Kidney capillary endothelial cell (primary cell): ENCODE results near the gene NDUFB10.
"Not testable (repeated sequence)": the region's sequence is repeated elsewhere in the genome, so short reads cannot be mapped to it uniquely, and the experiment has no call there.

Experiments
- DNase-seq: peaks from one replicate; pipeline ENCODE4 v3.0.0-alpha.2; 2018; ENCODE audit warnings: low spot score

Gene NDUFB10

GRCh38 chr16:1946495-1947368, 12.6 kb upstream of the NDUFB10 start:
- DNase-seq: no peak

DNA sequence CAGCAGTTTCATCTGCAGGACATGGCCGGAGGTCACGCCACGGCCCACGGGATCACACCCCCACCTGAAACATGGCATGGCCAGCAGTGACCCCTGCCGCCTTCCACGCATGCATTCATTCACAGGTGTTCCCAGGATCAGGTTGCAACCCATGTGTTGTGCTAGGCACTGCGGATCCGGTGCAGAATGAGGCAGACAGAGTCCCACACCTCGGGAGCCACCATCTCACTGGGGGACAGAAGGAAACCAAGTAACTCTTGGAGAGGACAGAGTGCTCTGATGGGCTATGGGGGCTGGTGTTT, 12.0 kb upstream of the NDUFB10 start:
- DNase-seq: no peak

GRCh38 chr16:1949507-1949906, 9.8 kb upstream of the NDUFB10 start:
- no peak for DNase-seq

- no peak for DNase-seq
Measured at GRCh38 chr16:1950047-1950446, 9.3 kb upstream of the NDUFB10 start.

DNA sequence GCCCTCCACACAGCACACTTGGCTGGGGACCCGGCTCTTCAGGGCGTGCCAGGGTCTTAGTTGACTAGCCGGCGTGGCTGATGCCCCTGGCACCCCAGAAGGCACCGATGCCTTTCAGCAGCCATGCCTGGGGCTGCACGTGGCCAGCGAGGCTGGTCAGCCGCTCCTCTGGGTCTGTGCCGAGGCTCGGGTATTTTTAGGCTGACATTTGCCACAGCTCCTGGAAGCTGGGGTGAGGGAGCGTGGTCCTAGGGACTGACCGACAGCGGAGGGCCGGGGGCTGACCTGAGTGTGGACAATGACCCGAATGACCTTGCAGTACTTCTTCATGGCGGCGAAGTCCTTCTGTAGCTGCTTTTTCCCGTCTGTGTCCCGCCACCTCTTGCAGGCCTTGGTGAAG, 8.8 kb upstream of the NDUFB10 start:
- DNase-seq: no peak

DNA sequence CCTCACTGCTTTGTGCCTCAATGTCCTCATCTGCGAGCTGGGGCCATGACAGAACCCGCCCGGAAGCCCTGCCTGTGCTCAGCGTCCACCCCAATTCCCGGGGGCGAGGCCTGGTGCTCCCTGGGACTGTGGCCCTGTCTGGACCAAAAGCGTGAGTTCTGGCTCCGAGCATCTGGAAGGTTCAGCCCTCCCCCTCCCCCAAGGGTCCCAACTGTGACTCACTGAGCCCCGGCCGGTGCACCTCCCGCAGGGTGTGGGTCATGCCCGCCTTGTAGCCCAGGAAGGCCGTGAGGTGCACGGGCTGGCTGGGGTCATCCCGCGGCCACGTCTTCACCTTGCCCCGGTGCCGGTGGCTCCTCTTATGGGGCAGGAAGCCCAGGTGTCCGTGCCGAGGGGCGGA, 5.6 kb upstream of the NDUFB10 start:
- DNase-seq: no peak

DNA sequence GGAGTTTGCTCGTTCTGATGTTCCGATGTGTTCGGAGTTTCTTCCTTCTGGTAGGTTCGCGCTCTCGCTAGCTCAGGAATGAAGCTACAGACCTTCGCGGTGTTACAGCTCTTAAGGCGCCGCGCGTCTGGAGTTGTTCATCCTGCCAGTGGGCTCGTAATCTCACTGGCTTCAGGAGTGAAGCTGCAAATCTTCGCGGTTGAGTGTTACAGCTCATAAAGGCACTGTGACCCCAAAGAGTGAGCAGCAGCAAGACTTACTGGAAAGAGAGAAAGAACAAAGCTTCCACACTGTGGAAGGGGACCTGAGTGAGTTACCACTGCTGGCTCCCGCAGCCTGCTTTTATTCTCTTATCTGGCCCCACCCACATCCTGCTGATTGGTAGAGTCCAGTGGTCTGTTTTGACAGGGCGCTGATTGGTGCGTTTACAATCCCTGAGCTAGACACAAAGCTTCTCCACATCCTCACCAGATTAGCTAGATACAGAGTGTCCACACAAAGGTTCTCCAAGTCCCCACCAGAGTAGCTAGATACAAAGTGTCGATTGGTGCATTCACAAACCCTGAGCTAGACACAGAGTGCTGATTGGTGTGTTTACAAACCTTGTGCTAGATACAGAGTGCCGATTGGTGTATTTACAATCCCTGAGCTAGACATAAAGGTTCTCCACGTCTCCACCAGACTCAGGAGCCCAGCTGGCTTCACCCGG, 1.8 kb upstream of the NDUFB10 start:
- not testable (repeated sequence) for DNase-seq

- DNase-seq: not testable (repeated sequence)
Measured at GRCh38 chr16:1958143-1958491, 1.2 kb upstream of the NDUFB10 start.

GRCh38 chr16:1958715-1959268, 546 bp upstream of the NDUFB10 start:
- DNase-seq: no peak

DNA sequence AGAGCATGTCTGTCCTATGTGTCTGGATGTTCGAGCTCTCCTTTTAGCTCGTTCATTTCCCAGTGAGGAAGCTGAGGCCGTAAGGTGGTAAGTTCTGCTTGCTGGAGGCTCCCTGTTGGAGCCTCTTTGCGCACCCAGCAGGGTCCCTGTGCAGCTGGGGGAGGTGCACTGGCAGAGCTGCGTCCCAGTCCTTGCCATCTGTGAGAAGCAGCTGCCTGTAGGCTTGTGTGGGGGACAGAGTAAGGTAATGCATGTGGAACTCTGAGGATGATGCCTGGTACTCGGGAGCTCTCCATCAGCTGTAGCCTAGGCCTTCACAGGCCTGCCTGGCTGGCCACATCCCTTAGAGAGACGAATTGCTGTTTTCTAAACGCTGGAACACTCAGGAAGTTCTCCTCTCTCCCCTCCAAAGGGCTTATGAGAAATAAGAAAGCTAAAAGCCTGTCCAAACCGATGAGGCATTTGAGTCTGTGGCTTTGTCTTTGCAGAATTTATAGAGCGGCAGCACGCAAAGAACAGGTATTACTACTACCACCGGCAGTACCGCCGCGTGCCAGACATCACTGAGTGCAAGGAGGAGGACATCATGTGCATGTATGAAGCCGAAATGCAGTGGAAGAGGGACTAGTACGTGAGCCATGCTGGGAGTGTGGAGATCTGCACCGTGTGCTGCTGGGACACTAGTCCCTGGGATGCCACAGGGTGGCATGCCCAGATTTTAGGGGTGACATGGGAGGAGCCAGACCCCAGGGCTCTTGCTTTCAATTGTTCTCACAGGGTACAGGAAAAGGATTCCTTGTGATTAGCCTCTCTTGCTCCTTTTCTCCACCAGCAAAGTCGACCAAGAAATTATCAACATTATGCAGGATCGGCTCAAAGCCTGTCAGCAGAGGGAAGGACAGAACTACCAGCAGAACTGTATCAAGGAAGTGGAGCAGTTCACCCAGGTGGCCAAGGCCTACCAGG, 1.6 kb downstream of the NDUFB10 start:
- no peak for DNase-seq

- no peak for DNase-seq
Measured at GRCh38 chr16:1961651-1962067, 2.3 kb downstream of the NDUFB10 start.

DNA sequence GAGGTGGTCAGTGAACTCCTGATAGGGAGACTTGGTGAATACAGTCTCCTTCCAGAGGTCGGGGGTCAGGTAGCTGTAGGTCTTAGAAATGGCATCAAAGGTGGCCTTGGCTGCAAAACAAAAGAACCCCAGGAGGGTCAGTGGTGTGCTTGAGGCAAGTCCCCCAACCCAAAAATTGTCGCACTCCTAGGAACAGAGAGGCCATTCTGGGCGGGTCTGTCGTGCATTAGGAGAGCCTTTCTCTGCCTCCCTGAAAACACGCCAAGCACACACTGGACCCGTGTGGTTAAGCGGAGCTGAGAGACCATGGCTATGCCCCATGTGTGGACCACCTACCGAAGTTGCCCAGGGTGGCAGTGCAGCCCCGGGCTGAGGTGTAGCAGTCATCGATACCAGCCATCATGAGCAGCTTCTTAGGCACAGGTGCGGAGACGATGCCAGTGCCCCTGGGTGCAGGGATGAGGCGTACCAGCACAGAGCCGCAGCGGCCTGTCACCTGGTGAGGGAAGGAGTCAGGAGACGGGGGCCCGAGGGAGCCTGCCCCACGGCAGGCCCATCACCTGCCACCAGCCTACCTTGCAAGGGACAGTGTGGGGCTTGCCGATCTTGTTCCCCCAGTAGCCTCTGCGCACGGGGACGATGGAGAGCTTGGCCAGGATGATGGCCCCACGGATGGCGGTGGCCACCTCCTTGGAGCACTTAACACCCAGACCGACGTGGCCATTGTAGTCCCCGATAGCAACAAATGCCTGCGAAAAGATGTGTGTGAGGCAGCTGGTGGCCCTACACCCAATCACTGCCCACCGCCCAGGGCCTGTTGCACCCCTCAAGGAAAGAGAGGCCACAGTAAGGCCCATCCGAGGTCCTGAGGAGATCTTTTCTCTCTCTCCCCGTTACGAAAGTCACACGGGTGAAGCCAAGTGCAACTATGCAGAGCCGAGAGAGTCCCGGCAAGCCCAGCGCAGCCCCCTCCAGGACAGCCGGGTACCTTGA, 3.1 kb downstream of the NDUFB10 start:
- not testable (repeated sequence) for DNase-seq

DNA sequence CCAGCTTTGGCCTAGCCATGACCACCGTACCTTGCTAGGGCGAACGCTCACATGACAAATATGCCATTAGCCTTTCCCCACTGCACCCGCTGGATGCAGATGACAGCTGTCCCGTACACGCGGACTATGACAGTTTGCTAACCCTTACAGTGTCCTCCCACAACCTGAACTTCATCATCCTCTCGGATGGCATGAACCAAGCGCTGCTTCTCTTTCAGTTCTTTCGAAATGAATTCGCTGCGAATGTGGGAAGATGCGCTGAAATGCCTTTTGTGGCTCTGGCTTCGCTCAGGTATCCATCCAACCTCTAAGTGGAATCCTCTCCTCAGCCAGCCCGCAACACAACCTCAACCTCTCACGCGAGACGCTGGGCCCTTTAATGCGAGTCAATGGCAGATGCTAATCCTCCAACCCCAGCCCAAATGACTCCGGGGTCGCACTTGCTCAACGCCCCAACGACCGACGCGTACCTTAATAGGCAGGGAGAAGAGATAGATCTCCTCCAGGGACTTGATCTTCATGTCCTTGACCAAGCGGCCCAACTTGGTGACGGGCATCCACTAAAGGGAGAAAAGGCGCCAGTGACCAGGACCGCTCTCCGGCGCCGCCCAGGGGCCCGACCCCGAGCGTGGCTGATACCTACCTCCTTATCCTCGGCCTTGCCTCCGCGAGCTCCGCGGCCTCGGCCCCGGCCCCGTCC, 4.6 kb downstream of the NDUFB10 start:
- no peak for DNase-seq

DNA sequence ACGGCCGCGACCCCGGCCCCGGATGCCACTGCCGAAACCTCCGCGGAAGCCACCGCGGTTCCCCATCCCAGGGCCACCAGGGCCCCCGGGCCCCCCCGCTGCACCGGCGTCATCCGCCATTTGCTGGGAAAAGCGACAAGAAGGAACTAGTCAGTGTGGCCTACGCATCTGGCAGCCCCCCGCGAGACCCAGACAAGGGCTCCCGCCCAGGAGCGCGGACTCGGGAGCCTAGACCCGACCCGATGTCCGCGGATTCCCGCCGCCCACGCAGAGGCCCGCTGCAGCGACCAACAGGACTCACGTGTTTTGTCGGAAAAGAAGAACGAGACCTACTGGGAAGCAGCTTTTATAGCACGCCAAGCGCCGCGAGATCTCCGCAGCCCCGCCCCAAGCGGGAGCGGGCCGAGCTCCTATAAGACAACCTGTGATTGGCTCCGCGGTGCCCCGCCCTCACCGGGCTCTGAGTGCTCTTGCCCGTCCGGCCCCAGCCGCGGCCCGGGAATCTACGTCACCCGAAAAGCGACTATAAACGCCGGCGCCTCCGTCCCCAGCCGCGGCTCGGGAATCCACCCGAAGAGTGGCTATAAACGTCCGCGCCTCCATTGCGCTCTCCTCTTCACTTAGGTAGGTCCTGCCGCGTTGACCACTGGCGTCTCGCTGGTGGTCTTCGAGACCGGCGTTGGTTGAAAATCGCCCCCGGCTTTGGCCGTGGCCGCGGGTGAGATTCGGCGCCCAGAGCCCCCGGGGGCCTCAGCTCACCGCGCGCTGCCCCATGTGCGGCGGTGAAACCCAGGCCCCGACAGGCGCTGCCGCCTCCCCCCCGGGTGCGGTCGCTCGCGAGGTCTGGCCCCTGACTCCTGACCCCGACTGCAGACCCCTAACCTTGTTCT, 5.4 kb downstream of the NDUFB10 start, which contains the start of gene RPS2:
Gene RPS2, minus strand, starts transcription at position 321 of the 890 bp plus-strand sequence. Its CDS starts 201 bp downstream, at position 120.
- DNase-seq: peak; percentile 100

DNA sequence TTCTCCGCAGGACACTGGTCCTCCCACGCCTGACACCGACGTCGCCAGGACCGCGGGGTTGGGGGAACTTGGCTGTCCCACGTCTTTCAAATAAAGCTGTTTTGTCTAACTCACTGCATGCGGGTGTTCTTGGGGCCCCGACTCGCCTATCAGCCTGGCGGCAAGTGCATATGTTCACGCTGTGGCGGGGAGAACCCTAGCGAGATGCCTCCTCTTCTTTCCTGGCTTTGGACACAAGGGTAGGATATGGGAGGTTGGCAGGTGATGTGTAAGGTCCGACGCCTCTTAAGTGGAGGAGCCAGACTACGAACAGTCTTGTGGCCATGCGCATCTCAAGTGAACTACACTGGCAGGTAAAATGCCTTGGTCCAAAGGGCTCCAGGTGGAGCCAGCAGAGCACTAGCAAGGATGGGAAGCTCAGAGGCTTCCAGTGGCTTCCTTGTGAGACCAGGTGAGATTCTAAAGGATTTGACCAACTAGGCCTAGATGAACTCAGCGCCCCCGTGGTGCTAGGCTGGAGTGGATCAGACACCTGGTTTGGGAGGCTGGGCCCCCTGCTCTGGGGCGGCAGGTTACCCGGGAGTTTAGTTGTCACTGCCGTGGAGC, 6.2 kb downstream of the NDUFB10 start:
- DNase-seq: no peak

- DNase-seq: no peak
Measured at GRCh38 chr16:1966460-1966859, 7.1 kb downstream of the NDUFB10 start, which contains the start of gene RNF151. Gene RNF151, plus strand, starts transcription at chr16:1966856. Its CDS starts 26 bp downstream, at chr16:1966882.

DNA sequence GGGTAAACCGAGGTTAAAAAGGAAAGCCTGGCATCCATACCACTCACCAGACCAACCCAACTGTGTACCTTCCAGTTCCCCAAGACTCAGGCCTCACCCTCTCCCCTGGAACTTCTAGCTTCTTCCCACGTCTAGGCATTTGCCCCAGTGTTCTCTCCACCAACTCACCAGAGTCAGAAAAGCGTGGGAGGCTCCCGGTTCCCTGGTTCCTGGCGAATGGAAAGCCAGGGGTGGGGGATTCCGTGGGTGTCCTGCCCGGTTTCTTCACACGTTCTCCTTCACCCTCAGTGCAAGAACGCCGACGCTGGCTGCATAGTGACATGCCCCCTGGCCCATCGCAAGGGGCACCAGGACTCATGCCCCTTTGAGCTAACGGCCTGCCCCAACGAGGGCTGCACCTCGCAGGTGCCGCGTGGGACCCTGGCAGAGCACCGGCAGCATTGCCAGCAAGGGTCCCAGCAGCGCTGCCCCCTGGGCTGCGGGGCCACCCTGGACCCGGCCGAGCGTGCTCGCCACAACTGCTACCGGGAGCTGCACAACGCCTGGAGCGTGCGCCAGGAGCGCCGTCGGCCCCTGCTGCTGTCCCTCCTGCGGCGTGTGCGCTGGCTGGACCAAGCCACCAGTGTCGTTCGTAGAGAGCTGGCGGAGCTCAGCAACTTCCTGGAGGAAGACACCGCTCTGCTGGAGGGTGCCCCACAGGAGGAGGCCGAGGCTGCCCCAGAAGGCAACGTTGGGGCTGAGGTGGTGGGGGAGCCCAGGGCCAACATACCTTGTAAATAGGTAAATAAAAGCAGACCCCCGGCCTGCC, 9.0 kb downstream of the NDUFB10 start:
- DNase-seq: no peak
